Measurements from ENCODE around the gene SELENOO.
"Not testable (repeated sequence)": the region's sequence is repeated elsewhere in the genome, so short reads cannot be mapped to it uniquely, and the experiment has no call there.

The SELENOO gene

GRCh38 chr22:50201191-50202129 lies 649 bp downstream of the SELENOO start:
- DNase-seq = no peak

- DNase-seq = no peak
These were observed 1.4 kb downstream of the SELENOO start for GRCh38 chr22:50202130-50202666.

- no peak for DNase-seq
These were observed 2.5 kb downstream of the SELENOO start for GRCh38 chr22:50203288-50203687.

- no peak for DNase-seq
These were observed 3.8 kb downstream of the SELENOO start for GRCh38 chr22:50204571-50204970.

GRCh38 chr22:50204998-50205397 lies 4.2 kb downstream of the SELENOO start:
- DNase-seq = not testable (repeated sequence)

- no peak for DNase-seq
These were observed 5.2 kb downstream of the SELENOO start for GRCh38 chr22:50205781-50206569.

- no peak for DNase-seq
These were observed 5.8 kb downstream of the SELENOO start for GRCh38 chr22:50206599-50206998.

- no peak for DNase-seq
These were observed 6.8 kb downstream of the SELENOO start for GRCh38 chr22:50207383-50208140.

- no peak for DNase-seq
These were observed 7.7 kb downstream of the SELENOO start for GRCh38 chr22:50208430-50208938.

- DNase-seq = no peak
These were observed 8.4 kb downstream of the SELENOO start for GRCh38 chr22:50208939-50209892.

GRCh38 chr22:50209893-50210292 lies 9.1 kb downstream of the SELENOO start:
- DNase-seq = peak; percentile 71 to 76

GRCh38 chr22:50210378-50211139 lies 9.7 kb downstream of the SELENOO start:
- DNase-seq = no peak

- no peak for DNase-seq
These were observed 10.3 kb downstream of the SELENOO start for GRCh38 chr22:50211147-50211546.

GRCh38 chr22:50213263-50213662 lies 12.5 kb downstream of the SELENOO start:
- DNase-seq = no peak

- DNase-seq = no peak
These were observed 14.7 kb downstream of the SELENOO start for GRCh38 chr22:50215297-50216054.

- no peak for DNase-seq
These were observed 15.4 kb downstream of the SELENOO start for GRCh38 chr22:50216055-50216683.

- DNase-seq = no peak
These were observed 16.1 kb downstream of the SELENOO start for GRCh38 chr22:50216684-50217520.

GRCh38 chr22:50217543-50218152 lies 16.8 kb downstream of the SELENOO start:
- no peak for DNase-seq

Measured in activated CD4-positive, alpha-beta T cell treated with anti-CD3 and anti-CD28 coated beads, Interleukin-2, amount 50 U/mL, for 48 hours (primary cell).